ENCODE measurements around the gene WHRN.
A peak's percentile ranks its signal among the peaks of the same experiment; 100 is the strongest.

Gene WHRN

DNA sequence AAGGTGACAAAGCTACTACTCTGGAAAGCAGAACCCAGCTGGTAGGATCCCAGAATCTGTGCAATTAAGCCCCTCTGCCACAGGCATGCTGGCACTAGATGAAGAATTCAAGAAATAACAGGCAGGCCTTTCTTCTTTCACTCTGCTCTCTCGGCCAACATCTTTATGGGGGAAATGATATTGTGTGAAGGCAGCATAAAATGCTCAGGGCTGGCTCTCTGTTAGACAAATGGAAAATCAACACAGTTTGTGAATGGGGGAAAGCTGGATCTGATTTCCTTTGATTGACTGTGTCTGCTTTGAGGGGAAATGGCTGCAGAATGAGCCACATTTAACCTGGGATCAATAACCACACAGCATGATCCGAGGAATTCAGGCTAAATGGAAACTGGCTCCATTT is 88.4 kb downstream of the WHRN start:
- H3K4me1 ChIP-seq (ENCODE audit: control insufficient read depth, low read depth, low read length) = no peaks in the 10 kb centered on the region
- no peak overlapping the region for H2BK5ac ChIP-seq (ENCODE audit: low read length)
- no peak overlapping the region for H2BK120ac ChIP-seq (ENCODE audit: low read depth, low read length)
- no peak overlapping the region for H3K9ac ChIP-seq (ENCODE audit: low read length)
- no peak overlapping the region for H2BK15ac ChIP-seq (replicated peaks; ENCODE audit: low read depth)
- no peak overlapping the region for H3K4me3 ChIP-seq (ENCODE audit: low read length)
- H4K8ac ChIP-seq (ENCODE audit: low read depth, low read length) = no peak overlapping the region
- H2AK5ac ChIP-seq (ENCODE audit: low read length) = no peak overlapping the region
- no peaks in the 10 kb centered on the region for H3K36me3 ChIP-seq (ENCODE audit: control insufficient read depth, insufficient read depth, low read length)
- no peak overlapping the region for H3K18ac ChIP-seq (ENCODE audit: low read length)
- no peaks in the 10 kb centered on the region for H3K79me1 ChIP-seq (ENCODE audit: low read length)
- H3K79me2 ChIP-seq (ENCODE audit: control insufficient read depth, insufficient read depth, low read length) = no peaks in the 10 kb centered on the region
- H3K23ac ChIP-seq (ENCODE audit: low read length) = no peak overlapping the region
- no peak overlapping the region for H3K56ac ChIP-seq (ENCODE audit: low read length)
- no peaks in the 10 kb centered on the region for H3K27me3 ChIP-seq (ENCODE audit: insufficient read depth, low read length, poor library complexity)
- no peak overlapping the region for H4K5ac ChIP-seq (ENCODE audit: low read length)
- no CpG with 5 or more reads among the region's 2 CpGs for WGBS (ENCODE audit: extremely low coverage, insufficient coverage, low lambda C conversion rate)
- no peak overlapping the region for H3K27ac ChIP-seq (ENCODE audit: low read depth, low read length)
- DNase-seq = no peak
- H3K4me2 ChIP-seq (ENCODE audit: low read length) = no peak overlapping the region
- H3K4ac ChIP-seq (ENCODE audit: low read depth, low read length) = no peak overlapping the region

GRCh38 chr9:114416290-114416689 is 89.0 kb downstream of the WHRN start:
- Histone ChIP-seq H3K56ac (ENCODE audit: low read length) (no peak overlapping the region), H3K4me3 (ENCODE audit: low read length) (no peak overlapping the region), H4K5ac (ENCODE audit: low read length) (no peak overlapping the region), H3K36me3 (ENCODE audit: control insufficient read depth, insufficient read depth, low read length) (no peaks in the 10 kb centered on the region), H2BK5ac (ENCODE audit: low read length) (no peak overlapping the region), H3K4ac (ENCODE audit: low read depth, low read length) (no peak overlapping the region), H3K27ac (ENCODE audit: low read depth, low read length) (no peak overlapping the region), H3K79me2 (ENCODE audit: control insufficient read depth, insufficient read depth, low read length) (no peaks in the 10 kb centered on the region), H3K4me2 (ENCODE audit: low read length) (no peak overlapping the region), H2BK15ac (replicated peaks; ENCODE audit: low read depth) (no peak overlapping the region), H3K18ac (ENCODE audit: low read length) (no peak overlapping the region), H3K79me1 (ENCODE audit: low read length) (no peaks in the 10 kb centered on the region), H4K8ac (ENCODE audit: low read depth, low read length) (no peak overlapping the region), H3K4me1 (ENCODE audit: control insufficient read depth, low read depth, low read length) (no peaks in the 10 kb centered on the region), H3K23ac (ENCODE audit: low read length) (no peak overlapping the region), H3K27me3 (ENCODE audit: insufficient read depth, low read length, poor library complexity) (no peaks in the 10 kb centered on the region), H2AK5ac (ENCODE audit: low read length) (no peak overlapping the region), H3K9ac (ENCODE audit: low read length) (no peak overlapping the region), H2BK120ac (ENCODE audit: low read depth, low read length) (no peak overlapping the region)
- no CpG with 5 or more reads among the region's 5 CpGs for WGBS (ENCODE audit: extremely low coverage, insufficient coverage, low lambda C conversion rate)
- DNase-seq = no peak

- Histone ChIP-seq H2BK5ac (ENCODE audit: low read length) (no peak overlapping the region), H3K9ac (ENCODE audit: low read length) (no peak overlapping the region), H4K8ac (ENCODE audit: low read depth, low read length) (no peak overlapping the region), H4K5ac (ENCODE audit: low read length) (no peak overlapping the region), H3K23ac (ENCODE audit: low read length) (no peak overlapping the region), H3K56ac (ENCODE audit: low read length) (no peak overlapping the region), H2AK5ac (ENCODE audit: low read length) (no peak overlapping the region), H3K4ac (ENCODE audit: low read depth, low read length) (no peak overlapping the region), H3K79me1 (ENCODE audit: low read length) (no peaks in the 10 kb centered on the region), H3K4me3 (ENCODE audit: low read length) (no peak overlapping the region), H3K27me3 (ENCODE audit: insufficient read depth, low read length, poor library complexity) (no peaks in the 10 kb centered on the region), H3K27ac (ENCODE audit: low read depth, low read length) (no peak overlapping the region), H3K36me3 (ENCODE audit: control insufficient read depth, insufficient read depth, low read length) (no peaks in the 10 kb centered on the region), H3K18ac (ENCODE audit: low read length) (no peak overlapping the region), H3K4me1 (ENCODE audit: control insufficient read depth, low read depth, low read length) (no peaks in the 10 kb centered on the region), H3K79me2 (ENCODE audit: control insufficient read depth, insufficient read depth, low read length) (no peaks in the 10 kb centered on the region), H2BK120ac (ENCODE audit: low read depth, low read length) (no peak overlapping the region), H3K4me2 (ENCODE audit: low read length) (no peak overlapping the region), H2BK15ac (replicated peaks; ENCODE audit: low read depth) (no peak overlapping the region)
- no peak for DNase-seq
- WGBS (ENCODE audit: extremely low coverage, insufficient coverage, low lambda C conversion rate) = no CpG with 5 or more reads among the region's 2 CpGs
These were observed 90.9 kb downstream of the WHRN start for GRCh38 chr9:114414346-114414745.

DNA sequence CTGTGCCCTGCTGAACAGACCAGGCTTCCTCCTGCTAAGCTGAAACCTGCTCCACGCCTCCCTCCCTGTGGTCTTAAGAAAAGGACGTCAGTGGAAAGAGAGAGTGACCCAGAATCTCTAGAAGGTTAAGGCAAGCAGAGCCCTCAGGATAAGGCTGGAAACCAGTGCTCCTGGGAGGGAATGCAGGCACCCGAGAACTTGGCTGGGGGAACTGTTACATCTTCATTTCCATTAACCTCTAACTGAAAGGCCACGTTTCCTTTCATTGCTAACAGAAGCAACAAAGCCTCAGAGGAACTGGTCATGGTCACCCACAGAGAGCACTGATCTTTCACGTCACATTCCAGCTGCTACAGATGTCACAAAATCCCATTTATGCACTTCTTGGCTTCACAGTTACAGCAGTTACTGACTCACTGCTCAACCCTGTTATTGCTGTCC is 91.4 kb downstream of the WHRN start:
- no peak overlapping the region for H3K27ac ChIP-seq (ENCODE audit: low read depth, low read length)
- no peak overlapping the region for H3K56ac ChIP-seq (ENCODE audit: low read length)
- H3K36me3 ChIP-seq (ENCODE audit: control insufficient read depth, insufficient read depth, low read length) = no peaks in the 10 kb centered on the region
- H4K8ac ChIP-seq (ENCODE audit: low read depth, low read length) = no peak overlapping the region
- H2BK15ac ChIP-seq (replicated peaks; ENCODE audit: low read depth) = no peak overlapping the region
- H3K4ac ChIP-seq (ENCODE audit: low read depth, low read length) = no peak overlapping the region
- no peaks in the 10 kb centered on the region for H3K79me1 ChIP-seq (ENCODE audit: low read length)
- H2BK5ac ChIP-seq (ENCODE audit: low read length) = no peak overlapping the region
- no peak overlapping the region for H3K18ac ChIP-seq (ENCODE audit: low read length)
- H3K4me2 ChIP-seq (ENCODE audit: low read length) = no peak overlapping the region
- peak overlapping the region; percentile 82 for H3K23ac ChIP-seq (ENCODE audit: low read length)
- no peak overlapping the region for H4K5ac ChIP-seq (ENCODE audit: low read length)
- DNase-seq = no peak
- H2AK5ac ChIP-seq (ENCODE audit: low read length) = no peak overlapping the region
- H3K9ac ChIP-seq (ENCODE audit: low read length) = no peak overlapping the region
- H3K27me3 ChIP-seq (ENCODE audit: insufficient read depth, low read length, poor library complexity) = no peaks in the 10 kb centered on the region
- no peak overlapping the region for H2BK120ac ChIP-seq (ENCODE audit: low read depth, low read length)
- H3K79me2 ChIP-seq (ENCODE audit: control insufficient read depth, insufficient read depth, low read length) = no peaks in the 10 kb centered on the region
- H3K4me1 ChIP-seq (ENCODE audit: control insufficient read depth, low read depth, low read length) = peaks cover 2% of the 10 kb centered on the region
- WGBS (ENCODE audit: extremely low coverage, insufficient coverage, low lambda C conversion rate) = no CpG with 5 or more reads among the region's 5 CpGs
- H3K4me3 ChIP-seq (ENCODE audit: low read length) = no peak overlapping the region

- H3K79me1 ChIP-seq (ENCODE audit: low read length) = no peaks in the 10 kb centered on the region
- H2BK5ac ChIP-seq (ENCODE audit: low read length) = no peak overlapping the region
- H3K36me3 ChIP-seq (ENCODE audit: control insufficient read depth, insufficient read depth, low read length) = no peaks in the 10 kb centered on the region
- no peak overlapping the region for H4K8ac ChIP-seq (ENCODE audit: low read depth, low read length)
- H3K4me2 ChIP-seq (ENCODE audit: low read length) = no peak overlapping the region
- no peak overlapping the region for H3K27ac ChIP-seq (ENCODE audit: low read depth, low read length)
- no CpG with 5 or more reads among the region's 12 CpGs for WGBS (ENCODE audit: extremely low coverage, insufficient coverage, low lambda C conversion rate)
- no peak overlapping the region for H3K23ac ChIP-seq (ENCODE audit: low read length)
- H2BK120ac ChIP-seq (ENCODE audit: low read depth, low read length) = no peak overlapping the region
- no peaks in the 10 kb centered on the region for H3K27me3 ChIP-seq (ENCODE audit: insufficient read depth, low read length, poor library complexity)
- no peak overlapping the region for H2BK15ac ChIP-seq (replicated peaks; ENCODE audit: low read depth)
- no peak overlapping the region for H3K18ac ChIP-seq (ENCODE audit: low read length)
- H3K79me2 ChIP-seq (ENCODE audit: control insufficient read depth, insufficient read depth, low read length) = no peaks in the 10 kb centered on the region
- no peak overlapping the region for H3K56ac ChIP-seq (ENCODE audit: low read length)
- H4K5ac ChIP-seq (ENCODE audit: low read length) = no peak overlapping the region
- H3K4ac ChIP-seq (ENCODE audit: low read depth, low read length) = no peak overlapping the region
- H3K9ac ChIP-seq (ENCODE audit: low read length) = no peak overlapping the region
- H2AK5ac ChIP-seq (ENCODE audit: low read length) = no peak overlapping the region
- peaks cover 2% of the 10 kb centered on the region for H3K4me1 ChIP-seq (ENCODE audit: control insufficient read depth, low read depth, low read length)
- H3K4me3 ChIP-seq (ENCODE audit: low read length) = no peak overlapping the region
- no peak for DNase-seq
These were observed 93.1 kb downstream of the WHRN start for GRCh38 chr9:114412048-114412683.

- no peaks in the 10 kb centered on the region for H3K36me3 ChIP-seq (ENCODE audit: control insufficient read depth, insufficient read depth, low read length)
- no peak overlapping the region for H2BK5ac ChIP-seq (ENCODE audit: low read length)
- H3K9ac ChIP-seq (ENCODE audit: low read length) = no peak overlapping the region
- no peaks in the 10 kb centered on the region for H3K79me1 ChIP-seq (ENCODE audit: low read length)
- no peak overlapping the region for H3K56ac ChIP-seq (ENCODE audit: low read length)
- H3K27me3 ChIP-seq (ENCODE audit: insufficient read depth, low read length, poor library complexity) = no peaks in the 10 kb centered on the region
- no peak overlapping the region for H2BK120ac ChIP-seq (ENCODE audit: low read depth, low read length)
- H3K4me1 ChIP-seq (ENCODE audit: control insufficient read depth, low read depth, low read length) = peaks cover 2% of the 10 kb centered on the region
- H2AK5ac ChIP-seq (ENCODE audit: low read length) = no peak overlapping the region
- H3K27ac ChIP-seq (ENCODE audit: low read depth, low read length) = no peak overlapping the region
- H4K5ac ChIP-seq (ENCODE audit: low read length) = no peak overlapping the region
- H3K4me2 ChIP-seq (ENCODE audit: low read length) = no peak overlapping the region
- H2BK15ac ChIP-seq (replicated peaks; ENCODE audit: low read depth) = no peak overlapping the region
- DNase-seq = peak; percentile 27
- WGBS (ENCODE audit: extremely low coverage, insufficient coverage, low lambda C conversion rate) = no CpG with 5 or more reads among the region's 6 CpGs
- no peak overlapping the region for H3K4me3 ChIP-seq (ENCODE audit: low read length)
- no peak overlapping the region for H3K23ac ChIP-seq (ENCODE audit: low read length)
- no peaks in the 10 kb centered on the region for H3K79me2 ChIP-seq (ENCODE audit: control insufficient read depth, insufficient read depth, low read length)
- no peak overlapping the region for H4K8ac ChIP-seq (ENCODE audit: low read depth, low read length)
- no peak overlapping the region for H3K4ac ChIP-seq (ENCODE audit: low read depth, low read length)
- H3K18ac ChIP-seq (ENCODE audit: low read length) = no peak overlapping the region
These were observed 93.8 kb downstream of the WHRN start for GRCh38 chr9:114411452-114411851.

All from mesendoderm (in vitro differentiated cells).